Vagina (tissue), 2 donors: ENCODE results near the gene AMBRA1. TPM values are rescaled to one million over a fixed set of nuclear protein-coding genes. Genes with fewer than 3 reads are reported as not detected.

Source experiments
- DNase-seq, 2 donors: peaks; one replicate each; pipeline ENCODE4 v3.0.0-alpha.2; 2017; ENCODE audit errors: extremely low spot score in 2 of 2
- H3K27ac ChIP-seq: fragments of 200-600 bp; sonication (generic); one replicate; pipeline ENCODE4 v1.5.1; 2019
- H3K27me3 ChIP-seq: fragments of 200-600 bp; sonication (generic); one replicate; pipeline ENCODE4 v1.5.1; 2019
- H3K36me3 ChIP-seq, 2 donors: fragments of 200-600 bp; sonication (generic); one replicate each; pipeline ENCODE4 v1.5.1; 2017 to 2019
- H3K4me1 ChIP-seq: fragments of 200-600 bp; sonication (generic); one replicate; pipeline ENCODE4 v1.5.1; 2019
- H3K4me3 ChIP-seq, 2 donors: fragments of 200-600 bp; sonication (generic); 1 replicate in 1 of 2; 2 replicates in 1 of 2; pipeline ENCODE4 v1.5.1; 2016 to 2019
- H3K9me3 ChIP-seq: fragments of 200-600 bp; sonication (generic); one replicate; pipeline ENCODE4 v1.5.1; 2019
- POLR2A ChIP-seq, 2 donors: fragments of 450-650 bp; IDR thresholded peaks; one replicate each; pipeline ENCODE4 v1.6.1; 2017; ENCODE audit warnings: antibody characterized with exemption in 2 of 2, mild to moderate bottlenecking in 2 of 2, moderate library complexity in 2 of 2
- POLR2AphosphoS5 ChIP-seq, 2 donors: sonication (generic); formaldehyde crosslinking; IDR thresholded peaks; one replicate each; pipeline ENCODE4 v1.9.0; 2017; ENCODE audit warnings: antibody characterized with exemption in 2 of 2, mild to moderate bottlenecking in 2 of 2, low read depth in 1 of 2; ENCODE audit not compliant: insufficient read depth in 1 of 2
- intact Hi-C: fragments of 100-400 bp; cut with DNase I; formaldehyde crosslinking; loops from one replicate; pipeline ENCODE4 v1.15.1; 2023
- total RNA-seq: library from RNA; depleted of rRNA; stranded (reverse); fragments of >200 nt; gene quantifications from one replicate; pipeline ENCODE4 v1.2.3, GENCODE V29; 2016
- TF ChIP-seq, protein P1 (sequence below), 3 experiments: fragments of 450-650 bp in 2 of 3; fragments of 200-600 bp in 1 of 3; sonication (generic) in 1 of 3; IDR thresholded peaks; one replicate each; pipeline ENCODE4 v1.5.1; 2017 to 2019; ENCODE audit warnings: antibody characterized with exemption in 3 of 3, mild to moderate bottlenecking in 2 of 3, moderate library complexity in 2 of 3

Gene AMBRA1
- total RNA-seq, 1 donor from 2014 or later, result 40.0 TPM

DNA sequence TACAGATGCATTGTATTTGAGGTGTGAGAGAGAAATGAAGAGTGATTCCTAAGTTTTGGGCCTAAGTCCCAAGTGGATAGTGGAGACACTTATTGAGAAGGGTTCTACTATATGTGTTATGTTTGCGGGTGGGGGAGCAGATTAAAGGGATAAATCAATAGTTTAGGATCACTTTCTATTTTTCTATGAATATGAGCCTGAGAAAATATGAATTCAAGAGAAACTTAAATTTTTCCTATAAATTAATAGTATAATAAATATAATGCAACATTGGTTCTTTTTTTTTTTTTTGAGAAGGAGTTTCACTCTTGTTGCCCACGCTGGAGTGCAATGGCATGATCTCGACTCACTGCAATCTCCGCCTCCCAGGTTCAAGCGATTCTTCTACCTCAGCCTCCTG is 31.3 kb downstream of the AMBRA1 start:
- Histone ChIP-seq H3K27ac (no peak overlapping the region), H3K4me1 (peaks cover 29% of the 10 kb centered on the region), H3K36me3 (no peaks in the 10 kb centered on the region), H3K4me3 (no peak overlapping the region), H3K27me3 (no peaks in the 10 kb centered on the region), H3K9me3 (no peaks in the 10 kb centered on the region)
- DNase-seq, result no peak
- intact Hi-C loops, result no loop called here
- TF ChIP-seq POLR2A (IDR thresholded peaks at IDR 0.05) (no peak), POLR2AphosphoS5 (IDR thresholded peaks at IDR 0.05; ENCODE audit: insufficient read depth in 1 of 2, low read depth in 1 of 2) (no peak)
- TF ChIP-seq, protein P1, sequence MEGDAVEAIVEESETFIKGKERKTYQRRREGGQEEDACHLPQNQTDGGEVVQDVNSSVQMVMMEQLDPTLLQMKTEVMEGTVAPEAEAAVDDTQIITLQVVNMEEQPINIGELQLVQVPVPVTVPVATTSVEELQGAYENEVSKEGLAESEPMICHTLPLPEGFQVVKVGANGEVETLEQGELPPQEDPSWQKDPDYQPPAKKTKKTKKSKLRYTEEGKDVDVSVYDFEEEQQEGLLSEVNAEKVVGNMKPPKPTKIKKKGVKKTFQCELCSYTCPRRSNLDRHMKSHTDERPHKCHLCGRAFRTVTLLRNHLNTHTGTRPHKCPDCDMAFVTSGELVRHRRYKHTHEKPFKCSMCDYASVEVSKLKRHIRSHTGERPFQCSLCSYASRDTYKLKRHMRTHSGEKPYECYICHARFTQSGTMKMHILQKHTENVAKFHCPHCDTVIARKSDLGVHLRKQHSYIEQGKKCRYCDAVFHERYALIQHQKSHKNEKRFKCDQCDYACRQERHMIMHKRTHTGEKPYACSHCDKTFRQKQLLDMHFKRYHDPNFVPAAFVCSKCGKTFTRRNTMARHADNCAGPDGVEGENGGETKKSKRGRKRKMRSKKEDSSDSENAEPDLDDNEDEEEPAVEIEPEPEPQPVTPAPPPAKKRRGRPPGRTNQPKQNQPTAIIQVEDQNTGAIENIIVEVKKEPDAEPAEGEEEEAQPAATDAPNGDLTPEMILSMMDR (IDR thresholded peaks at IDR 0.05), result no peak

DNA sequence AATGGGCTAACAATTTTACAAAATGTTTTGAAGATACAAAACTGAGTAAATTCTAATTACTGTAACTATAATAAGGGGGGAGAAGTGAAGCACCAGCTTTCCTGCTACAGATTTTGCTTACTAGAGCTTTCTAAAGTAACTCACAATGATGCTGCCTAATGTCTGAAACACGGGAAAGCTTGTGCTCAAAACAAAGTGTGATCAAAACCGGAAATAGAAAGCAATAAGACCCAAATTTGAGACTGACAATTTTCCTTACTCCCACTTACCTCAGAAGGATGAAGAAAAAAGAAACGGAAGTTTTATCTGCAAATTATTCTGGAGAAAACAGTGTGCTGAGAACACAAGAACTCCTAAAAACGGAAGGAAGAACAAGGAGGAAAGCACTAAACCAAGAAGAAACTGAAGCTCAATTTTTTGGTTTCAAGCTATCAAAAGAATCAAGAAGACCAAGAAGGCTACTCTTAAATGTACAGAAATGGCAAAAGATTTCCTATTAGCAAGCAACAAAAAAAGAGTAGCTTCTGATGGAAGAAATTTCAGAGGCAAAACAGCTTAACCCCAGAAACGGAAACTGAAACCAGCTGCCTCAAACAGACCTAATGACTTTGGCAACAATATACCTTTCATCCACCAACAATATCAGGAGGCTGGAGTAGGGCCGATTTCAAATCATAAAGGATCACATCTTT is 33.4 kb downstream of the AMBRA1 start:
- DNase-seq, result no peak
- intact Hi-C loops, result no loop called here
- Histone ChIP-seq H3K36me3 (no peaks in the 10 kb centered on the region), H3K27me3 (no peaks in the 10 kb centered on the region), H3K27ac (peak overlapping the region; percentile 69), H3K4me1 (peaks cover 33% of the 10 kb centered on the region), H3K9me3 (no peaks in the 10 kb centered on the region), H3K4me3 (peak overlapping the region; percentile 32 to 35)
- TF ChIP-seq POLR2A (IDR thresholded peaks at IDR 0.05) (no peak), POLR2AphosphoS5 (IDR thresholded peaks at IDR 0.05; ENCODE audit: insufficient read depth in 1 of 2, low read depth in 1 of 2) (no peak)
- TF ChIP-seq, protein P1 (IDR thresholded peaks at IDR 0.05), result no peak

DNA sequence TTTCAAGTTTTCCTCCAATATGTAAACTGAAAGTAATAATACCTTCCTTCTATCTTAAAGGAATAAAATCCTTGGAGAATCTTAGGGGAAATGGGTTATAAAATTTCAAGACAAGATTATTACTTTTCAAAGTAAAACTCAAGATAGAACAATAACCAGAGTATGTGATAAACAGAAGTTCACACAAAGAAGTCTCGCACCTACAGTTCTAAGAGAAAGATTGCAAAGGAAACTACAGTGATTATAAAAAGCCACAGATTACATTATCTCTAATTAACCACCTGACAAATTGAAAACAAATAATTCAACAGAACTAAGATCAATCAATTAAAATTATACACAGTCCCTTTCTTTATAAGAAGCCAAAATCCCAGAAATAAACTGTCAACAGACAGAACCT is 34.0 kb downstream of the AMBRA1 start:
- peak overlapping the region; percentile 69 for H3K27ac ChIP-seq
- H3K4me3 ChIP-seq, result peak overlapping the region; percentile 32 to 35
- intact Hi-C loops, result no loop called here

DNA sequence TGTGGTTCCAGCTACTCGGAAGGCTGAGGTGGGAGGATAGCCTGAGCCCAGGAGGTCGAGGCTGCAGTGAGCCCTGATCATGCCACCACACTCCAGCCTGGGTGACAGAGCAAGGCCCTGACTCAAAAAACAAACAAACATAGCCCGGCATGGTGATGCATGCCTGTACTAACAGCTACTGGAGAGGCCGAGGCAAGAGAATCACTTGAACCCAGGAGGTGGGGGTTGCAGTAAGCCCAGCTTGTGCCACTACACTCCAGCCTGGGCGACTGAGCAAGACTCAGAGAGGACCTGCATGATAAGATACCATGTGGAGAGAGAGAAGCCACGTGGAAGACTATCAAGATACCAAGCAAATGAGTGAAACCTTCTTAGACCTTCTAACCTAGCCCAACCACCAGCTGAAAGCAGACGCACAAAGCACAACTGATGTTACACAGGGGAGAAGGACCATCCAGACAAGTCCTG is 36.1 kb downstream of the AMBRA1 start:
- intact Hi-C loops, result no loop called here
- no peak for DNase-seq
- H3K36me3 ChIP-seq, result no peaks in the 10 kb centered on the region
- TF ChIP-seq POLR2AphosphoS5 (IDR thresholded peaks at IDR 0.05; ENCODE audit: insufficient read depth in 1 of 2, low read depth in 1 of 2), result no peak
- TF ChIP-seq, protein P1 (IDR thresholded peaks at IDR 0.05), result no peak
- TF ChIP-seq POLR2A (IDR thresholded peaks at IDR 0.05), result no peak
- H3K9me3 ChIP-seq, result no peaks in the 10 kb centered on the region
- H3K4me3 ChIP-seq, result no peak overlapping the region
- no peak overlapping the region for H3K27ac ChIP-seq
- H3K27me3 ChIP-seq, result no peaks in the 10 kb centered on the region
- H3K4me1 ChIP-seq, result peaks cover 60% of the 10 kb centered on the region

More for the DNA sequence above, 34.0 kb downstream of the AMBRA1 start:
- Histone ChIP-seq H3K4me1 (peaks cover 39% of the 10 kb centered on the region), H3K27me3 (no peaks in the 10 kb centered on the region), H3K9me3 (no peaks in the 10 kb centered on the region), H3K36me3 (no peaks in the 10 kb centered on the region)
- TF ChIP-seq POLR2A (IDR thresholded peaks at IDR 0.05), result no peak
- TF ChIP-seq, protein P1 (IDR thresholded peaks at IDR 0.05), result no peak
- DNase-seq, result no peak

DNA sequence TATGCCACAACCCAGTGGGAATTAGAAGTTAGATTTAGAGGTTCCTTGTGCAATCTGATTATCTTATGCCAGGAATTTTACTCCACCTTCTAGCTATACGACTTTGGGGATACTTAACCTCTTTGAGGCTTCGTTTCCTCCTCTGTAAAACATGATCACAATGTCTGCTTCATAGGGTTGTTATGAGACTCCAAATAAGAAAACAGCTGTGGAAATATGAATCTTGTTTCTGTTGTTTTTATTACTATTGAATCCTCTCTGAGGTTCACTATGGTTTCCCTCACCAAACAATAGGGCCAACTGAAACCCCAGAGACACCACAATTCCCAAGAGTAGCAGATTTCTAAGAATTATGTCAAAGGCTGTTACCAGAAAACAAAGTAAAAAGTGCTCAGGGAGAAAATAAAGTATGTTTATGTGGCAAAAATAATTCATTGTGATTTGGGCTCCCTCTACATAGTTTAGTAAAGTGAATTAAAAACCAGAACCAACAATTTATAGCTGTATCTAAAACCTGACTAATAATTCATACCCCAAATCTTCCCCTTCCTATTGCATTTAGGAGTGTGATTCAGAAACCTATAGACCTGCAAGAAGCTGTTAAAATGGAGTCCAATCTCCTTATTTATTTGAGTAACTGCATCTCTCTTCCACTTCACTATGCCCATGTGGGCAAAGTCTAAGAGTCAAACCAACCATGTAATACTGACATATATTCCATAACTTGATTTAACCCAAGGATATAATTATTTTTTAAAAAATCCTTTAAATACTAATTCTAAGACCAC is 38.4 kb downstream of the AMBRA1 start:
- H3K4me1 ChIP-seq, result peaks cover 48% of the 10 kb centered on the region
- no peak for DNase-seq
- H3K9me3 ChIP-seq, result no peaks in the 10 kb centered on the region
- no peak overlapping the region for H3K4me3 ChIP-seq
- TF ChIP-seq, protein P1 (IDR thresholded peaks at IDR 0.05), result no peak
- TF ChIP-seq POLR2AphosphoS5 (IDR thresholded peaks at IDR 0.05; ENCODE audit: insufficient read depth in 1 of 2, low read depth in 1 of 2), result no peak
- TF ChIP-seq POLR2A (IDR thresholded peaks at IDR 0.05), result no peak
- no peaks in the 10 kb centered on the region for H3K36me3 ChIP-seq
- H3K27ac ChIP-seq, result peak overlapping the region; percentile 77
- intact Hi-C loops, result no loop called here
- H3K27me3 ChIP-seq, result no peaks in the 10 kb centered on the region
